Measurements from ENCODE around the gene IL16. TPM values are rescaled to one million over a fixed set of nuclear protein-coding genes. Genes with fewer than 3 reads are reported as not detected.

The IL16 gene
- total and polyA plus RNA-seq, 11 donors: 1.2 to 21.6 (median 3.7) TPM

GRCh38 chr15:81242778-81243177, 46.1 kb downstream of the IL16 start:
- no peaks in the 10 kb centered on the region for H3K36me3 ChIP-seq
- peaks cover 0 to 38% (median 16%) of the 10 kb centered on the region in 12 donors for H3K9me3 ChIP-seq
- TF ChIP-seq POLR2A (IDR thresholded peaks at IDR 0.05) (no peak), CTCF (IDR thresholded peaks at IDR 0.05) (no peak)
- intact Hi-C loops (cut with DNase I): no loop called here
- WGBS, 4 donors: 58 to 75% (median 64%) methylated on average over 1 of the region's 1 CpG
- ATAC-seq (no peak), DNase-seq (no peak)
- no peak overlapping the region for H3K27ac ChIP-seq
- no peak overlapping the region for H3K4me3 ChIP-seq
- no peaks in the 10 kb centered on the region for H3K4me1 ChIP-seq
- H3K27me3 ChIP-seq: no peaks in the 10 kb centered on the region

GRCh38 chr15:81244306-81244705, 47.6 kb downstream of the IL16 start:
- intact Hi-C loops (cut with DNase I): no loop called here

GRCh38 chr15:81253846-81254245, 57.2 kb downstream of the IL16 start:
- no peak for ATAC-seq
- intact Hi-C loops (cut with DNase I): loop anchor here in 1 of 10 donors (10.0 kb wide), 1 partner anchor 279 kb away; no protein-coding TSS in a partner anchor
- Histone ChIP-seq H3K9me3 (peaks cover 0 to 14% (median 0%) of the 10 kb centered on the region in 12 donors), H3K27ac (no peak overlapping the region), H3K36me3 (no peaks in the 10 kb centered on the region), H3K4me3 (no peak overlapping the region), H3K4me1 (peaks cover 0 to 12% (median 0%) of the 10 kb centered on the region in 12 donors), H3K27me3 (no peaks in the 10 kb centered on the region)
- no peak for DNase-seq
- TF ChIP-seq POLR2A (IDR thresholded peaks at IDR 0.05) (no peak), CTCF (IDR thresholded peaks at IDR 0.05) (no peak)
- WGBS, 4 donors: 89 to 95% (median 91%) methylated on average over 2 of the region's 2 CpGs

More at GRCh38 chr15:81244306-81244705, 47.6 kb downstream of the IL16 start:
- DNase-seq (no peak), ATAC-seq (no peak)
- 85 to 91% (median 90%) methylated on average over 1 of the region's 1 CpG for WGBS, 4 donors
- no peak overlapping the region for H3K4me3 ChIP-seq
- H3K9me3 ChIP-seq: peaks cover 0 to 38% (median 16%) of the 10 kb centered on the region in 12 donors
- H3K36me3 ChIP-seq: no peaks in the 10 kb centered on the region
- H3K27ac ChIP-seq: no peak overlapping the region
- no peaks in the 10 kb centered on the region for H3K4me1 ChIP-seq
- no peaks in the 10 kb centered on the region for H3K27me3 ChIP-seq
- TF ChIP-seq CTCF (IDR thresholded peaks at IDR 0.05): no peak
- no peak for TF ChIP-seq POLR2A (IDR thresholded peaks at IDR 0.05)

- intact Hi-C loops (cut with DNase I): loop anchor here in 1 of 10 donors (10.0 kb wide), 1 partner anchor 280 kb away; no protein-coding TSS in a partner anchor
- ATAC-seq: peak; percentile 36 to 59 (median 47)
- peak overlapping the region in 1 of 12 donors; percentile 14 for H3K27ac ChIP-seq
Measured at GRCh38 chr15:81254277-81254915, 57.7 kb downstream of the IL16 start.

More at GRCh38 chr15:81254277-81254915, 57.7 kb downstream of the IL16 start:
- WGBS, 4 donors: 52 to 63% (median 61%) methylated on average over 5 of the region's 5 CpGs
- Histone ChIP-seq H3K36me3 (no peaks in the 10 kb centered on the region), H3K4me3 (no peak overlapping the region), H3K9me3 (peaks cover 0 to 13% (median 0%) of the 10 kb centered on the region in 12 donors), H3K4me1 (peaks cover 0 to 12% (median 0%) of the 10 kb centered on the region in 12 donors), H3K27me3 (no peaks in the 10 kb centered on the region)
- TF ChIP-seq POLR2A (IDR thresholded peaks at IDR 0.05) (no peak), CTCF (IDR thresholded peaks at IDR 0.05) (no peak)
- DNase-seq: no peak
